GM18867 (cell line): ENCODE measurements around the gene PIEZO2.
A peak's percentile ranks its signal among the peaks of the same experiment; 100 is the strongest.

Source experiments
- ATAC-seq: cut with Tn5 transposase; IDR thresholded peaks from one replicate; pipeline ENCODE4 v1.9.1; 2021; ENCODE audit warnings: mild to moderate bottlenecking, moderate library complexity; ENCODE audit not compliant: unreplicated experiment

PIEZO2 gene

GRCh38 chr18:10901329-10901728, 248.0 kb downstream of the PIEZO2 start:
- no peak for ATAC-seq

GRCh38 chr18:10900435-10900834, 248.9 kb downstream of the PIEZO2 start:
- no peak for ATAC-seq

- no peak for ATAC-seq
Observed at GRCh38 chr18:10899481-10899880, 249.9 kb downstream of the PIEZO2 start.

- ATAC-seq: peak; percentile 52
Observed at GRCh38 chr18:10898417-10898974, 250.9 kb downstream of the PIEZO2 start.

GRCh38 chr18:10896851-10897250, 252.5 kb downstream of the PIEZO2 start:
- no peak for ATAC-seq

GRCh38 chr18:10895976-10896375, 253.4 kb downstream of the PIEZO2 start:
- no peak for ATAC-seq

- no peak for ATAC-seq
Observed at GRCh38 chr18:10894501-10894900, 254.9 kb downstream of the PIEZO2 start.

- no peak for ATAC-seq
Observed at GRCh38 chr18:10893761-10894160, 255.6 kb downstream of the PIEZO2 start.

GRCh38 chr18:10893196-10893595, 256.2 kb downstream of the PIEZO2 start:
- no peak for ATAC-seq

- ATAC-seq: no peak
Observed at GRCh38 chr18:10892786-10893185, 256.6 kb downstream of the PIEZO2 start.

GRCh38 chr18:10890022-10890421, 259.3 kb downstream of the PIEZO2 start:
- ATAC-seq: no peak

GRCh38 chr18:10878703-10879102, 270.7 kb downstream of the PIEZO2 start:
- ATAC-seq: peak; percentile 88

GRCh38 chr18:10877987-10878386, 271.4 kb downstream of the PIEZO2 start:
- no peak for ATAC-seq

- no peak for ATAC-seq
Observed at GRCh38 chr18:10875811-10876210, 273.6 kb downstream of the PIEZO2 start.

- no peak for ATAC-seq
Observed at GRCh38 chr18:10872304-10872703, 277.1 kb downstream of the PIEZO2 start.

- ATAC-seq: no peak
Observed at GRCh38 chr18:10864722-10865121, 284.6 kb downstream of the PIEZO2 start.

- no peak for ATAC-seq
Observed at GRCh38 chr18:10863026-10863425, 286.3 kb downstream of the PIEZO2 start.

GRCh38 chr18:10860928-10861327, 288.4 kb downstream of the PIEZO2 start:
- ATAC-seq: no peak

- ATAC-seq: no peak
Observed at GRCh38 chr18:10860382-10860781, 289.0 kb downstream of the PIEZO2 start.

GRCh38 chr18:10858477-10858876, 290.9 kb downstream of the PIEZO2 start:
- ATAC-seq: no peak

- ATAC-seq: no peak
Observed at GRCh38 chr18:10856132-10856531, 293.2 kb downstream of the PIEZO2 start.

- no peak for ATAC-seq
Observed at GRCh38 chr18:10852385-10853303, 296.7 kb downstream of the PIEZO2 start.
